ENCODE measurements around the gene NDUFB8.
A peak's percentile ranks its signal among the peaks of the same experiment; 100 is the strongest.

Gene NDUFB8

GRCh38 chr10:100537475-100537874, 7.8 kb upstream of the NDUFB8 start:
- DNase-seq: no peak

- peak in 55 of 56 donors; percentile 36 to 93 (median 80) for DNase-seq
Measured at GRCh38 chr10:100535715-100536353, 6.2 kb upstream of the NDUFB8 start, which contains the start of gene HIF1AN. Gene HIF1AN (plus strand): TSS chr10:100535943. CDS start chr10:100535959, 16 bp downstream.

- DNase-seq: no peak
Measured at GRCh38 chr10:100535338-100535714, 5.7 kb upstream of the NDUFB8 start.

- DNase-seq: no peak
Measured at GRCh38 chr10:100534726-100535125, 5.1 kb upstream of the NDUFB8 start.

GRCh38 chr10:100531761-100532160, 2.1 kb upstream of the NDUFB8 start:
- no peak for DNase-seq

GRCh38 chr10:100528921-100529474, 673 bp downstream of the NDUFB8 start:
- peak in 6 of 56 donors; percentile 21 to 48 (median 40) for DNase-seq

- no peak for DNase-seq
Measured at GRCh38 chr10:100528123-100528886, 1.4 kb downstream of the NDUFB8 start.

- DNase-seq: no peak
Measured at GRCh38 chr10:100524638-100525037, 5.0 kb downstream of the NDUFB8 start.

- DNase-seq: no peak
Measured at GRCh38 chr10:100524206-100524605, 5.5 kb downstream of the NDUFB8 start.

- no peak for DNase-seq
Measured at GRCh38 chr10:100522945-100523344, 6.7 kb downstream of the NDUFB8 start.

GRCh38 chr10:100522107-100522801, 7.4 kb downstream of the NDUFB8 start:
- no peak for DNase-seq

- DNase-seq: no peak
Measured at GRCh38 chr10:100520811-100521210, 8.9 kb downstream of the NDUFB8 start.

- DNase-seq: peak in 45 of 56 donors; percentile 2 to 64 (median 25)
Measured at GRCh38 chr10:100519311-100520051, 10.2 kb downstream of the NDUFB8 start, which contains the start of gene SEC31B. Gene SEC31B (minus strand): TSS chr10:100519861. CDS start chr10:100516952, 2,909 bp downstream.

GRCh38 chr10:100518761-100519241, 10.9 kb downstream of the NDUFB8 start:
- DNase-seq: peak in 41 of 56 donors; percentile 1 to 81 (median 21)

- DNase-seq: no peak
Measured at GRCh38 chr10:100516847-100517246, 12.8 kb downstream of the NDUFB8 start.

- no peak for DNase-seq
Measured at GRCh38 chr10:100515612-100516011, 14.1 kb downstream of the NDUFB8 start.

GRCh38 chr10:100510533-100511308, 18.9 kb downstream of the NDUFB8 start:
- DNase-seq: no peak

GRCh38 chr10:100509241-100509840, 20.3 kb downstream of the NDUFB8 start:
- DNase-seq: no peak

GRCh38 chr10:100508691-100509150, 20.9 kb downstream of the NDUFB8 start:
- DNase-seq: no peak
